OCI-LY3 (cell line): Measurements from ENCODE around the gene PUM1.

ENCODE experiments used
- H2AFZ ChIP-seq: fragments of 200-600, 300-600 bp; shearing (Covaris generic); 2 replicates; pipeline ENCODE4 v1.6.0; 2014; ENCODE audit warnings: antibody characterized with exemption, low read depth, low read length
- H3K27ac ChIP-seq: fragments of 200-600, 300-600 bp; sonication (generic); 2 replicates; pipeline ENCODE4 v1.5.1; 2014; ENCODE audit warnings: mild to moderate bottlenecking, low read length, moderate library complexity, mixed read lengths
- H3K27me3 ChIP-seq: fragments of 200-600, 300-600 bp; sonication (generic); 2 replicates; pipeline ENCODE4 v1.6.1; 2014; ENCODE audit warnings: low read depth, low read length, mixed read lengths
- H3K36me3 ChIP-seq: fragments of 200-600, 300-600 bp; sonication (generic); replicated peaks from 2 replicates; pipeline ENCODE3; 2014; ENCODE audit warnings: low read depth, low read length, mixed read lengths
- H3K4me1 ChIP-seq: fragments of 300-600, 200-600 bp; sonication (generic); 2 replicates; pipeline ENCODE4 v1.6.1; 2014; ENCODE audit warnings: low read length, mixed read lengths
- H3K4me2 ChIP-seq: fragments of 200-600, 300-600 bp; sonication (generic); 2 replicates; pipeline ENCODE4 v1.6.1; 2014; ENCODE audit warnings: low read length, mixed read lengths
- H3K4me3 ChIP-seq: fragments of 300-600, 200-600 bp; sonication (generic); 2 replicates; pipeline ENCODE4 v1.5.1; 2014; ENCODE audit warnings: antibody characterized with exemption, mild to moderate bottlenecking, low read length, moderate library complexity
- H3K79me2 ChIP-seq: fragments of 300-600, 200-600 bp; shearing (Covaris generic); 2 replicates; pipeline ENCODE4 v1.6.1; 2014; ENCODE audit warnings: mild to moderate bottlenecking, low read length, mixed read lengths
- H3K9ac ChIP-seq: fragments of 300-600, 200-600 bp; shearing (Covaris generic); 2 replicates; pipeline ENCODE4 v1.6.0; 2014; ENCODE audit warnings: mild to moderate bottlenecking, low read length, moderate library complexity
- H3K9me3 ChIP-seq: fragments of 200-600, 300-600 bp; shearing (Covaris generic); 2 replicates; pipeline ENCODE4 v1.6.1; 2014; ENCODE audit warnings: low read length, mixed read lengths; ENCODE audit not compliant: insufficient read depth
- H4K20me1 ChIP-seq: fragments of 200-600, 300-600 bp; sonication (generic); 2 replicates; pipeline ENCODE4 v1.6.1; 2016; ENCODE audit warnings: low read length, mixed read lengths; ENCODE audit not compliant: insufficient read depth
- EZH2phosphoT487 ChIP-seq: fragments of 200-600 bp; shearing (Covaris generic); IDR thresholded peaks from 2 replicates; pipeline ENCODE4 v1.6.1; 2018; ENCODE audit warnings: antibody characterized with exemption, mixed run types, low read depth
- TF ChIP-seq, protein P1 (sequence below): fragments of 200-600, 300-600 bp; sonication (generic); IDR thresholded peaks from 2 replicates; pipeline ENCODE4 v1.5.1; 2014; ENCODE audit warnings: antibody characterized with exemption, low read length, low read depth

The PUM1 gene

GRCh38 chr1:30899577-30900389 is 165.7 kb downstream of the PUM1 start:
- Histone ChIP-seq H3K9me3 (no peaks in the 10 kb centered on the region), H3K9ac (no peak overlapping the region), H3K27me3 (peaks cover 4% of the 10 kb centered on the region; the same call in 1 of the 2 replicates), H3K27ac (no peak overlapping the region), H3K4me1 (no peaks in the 10 kb centered on the region), H4K20me1 (no peaks in the 10 kb centered on the region), H3K36me3 (no peaks in the 10 kb centered on the region), H3K79me2 (no peaks in the 10 kb centered on the region), H2AFZ (no peak overlapping the region), H3K4me3 (no peak overlapping the region), H3K4me2 (no peak overlapping the region)
- TF ChIP-seq, protein P1, sequence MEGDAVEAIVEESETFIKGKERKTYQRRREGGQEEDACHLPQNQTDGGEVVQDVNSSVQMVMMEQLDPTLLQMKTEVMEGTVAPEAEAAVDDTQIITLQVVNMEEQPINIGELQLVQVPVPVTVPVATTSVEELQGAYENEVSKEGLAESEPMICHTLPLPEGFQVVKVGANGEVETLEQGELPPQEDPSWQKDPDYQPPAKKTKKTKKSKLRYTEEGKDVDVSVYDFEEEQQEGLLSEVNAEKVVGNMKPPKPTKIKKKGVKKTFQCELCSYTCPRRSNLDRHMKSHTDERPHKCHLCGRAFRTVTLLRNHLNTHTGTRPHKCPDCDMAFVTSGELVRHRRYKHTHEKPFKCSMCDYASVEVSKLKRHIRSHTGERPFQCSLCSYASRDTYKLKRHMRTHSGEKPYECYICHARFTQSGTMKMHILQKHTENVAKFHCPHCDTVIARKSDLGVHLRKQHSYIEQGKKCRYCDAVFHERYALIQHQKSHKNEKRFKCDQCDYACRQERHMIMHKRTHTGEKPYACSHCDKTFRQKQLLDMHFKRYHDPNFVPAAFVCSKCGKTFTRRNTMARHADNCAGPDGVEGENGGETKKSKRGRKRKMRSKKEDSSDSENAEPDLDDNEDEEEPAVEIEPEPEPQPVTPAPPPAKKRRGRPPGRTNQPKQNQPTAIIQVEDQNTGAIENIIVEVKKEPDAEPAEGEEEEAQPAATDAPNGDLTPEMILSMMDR: no peak
- no peak for TF ChIP-seq EZH2phosphoT487

GRCh38 chr1:30898031-30898815 is 167.3 kb downstream of the PUM1 start:
- Histone ChIP-seq H3K4me1 (no peaks in the 10 kb centered on the region), H2AFZ (no peak overlapping the region), H3K9ac (no peak overlapping the region), H3K4me2 (no peak overlapping the region), H3K9me3 (no peaks in the 10 kb centered on the region), H4K20me1 (no peaks in the 10 kb centered on the region), H3K27ac (no peak overlapping the region), H3K79me2 (no peaks in the 10 kb centered on the region), H3K36me3 (no peaks in the 10 kb centered on the region), H3K4me3 (no peak overlapping the region), H3K27me3 (no peaks in the 10 kb centered on the region)
- TF ChIP-seq, protein P1: no peak
- TF ChIP-seq EZH2phosphoT487: no peak

DNA sequence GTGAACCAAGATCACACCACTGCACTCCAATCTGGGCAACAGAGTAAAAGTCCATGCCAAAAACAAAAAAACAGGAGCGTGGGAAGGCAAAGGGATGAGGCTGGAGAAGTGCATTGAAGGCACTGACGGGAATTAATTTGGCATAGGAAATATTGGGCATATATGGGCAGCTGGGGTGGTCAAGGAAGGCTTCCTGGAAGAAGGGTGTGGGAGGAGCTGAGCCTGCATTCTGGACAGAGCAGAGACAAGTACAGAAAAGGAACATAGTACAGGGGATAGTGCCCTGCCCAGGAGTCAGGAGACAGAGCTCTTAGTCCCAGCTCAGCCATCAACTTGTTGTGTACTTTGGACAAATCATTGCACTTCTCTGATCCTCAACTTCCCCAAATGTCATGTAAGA is 168.6 kb downstream of the PUM1 start:
- H4K20me1 ChIP-seq: no peaks in the 10 kb centered on the region
- no peaks in the 10 kb centered on the region for H3K36me3 ChIP-seq
- no peak for TF ChIP-seq EZH2phosphoT487
- TF ChIP-seq, protein P1: no peak

More for the DNA sequence above, 168.6 kb downstream of the PUM1 start:
- Histone ChIP-seq H3K9ac (no peak overlapping the region), H3K4me1 (peaks cover 2% of the 10 kb centered on the region), H3K27me3 (no peaks in the 10 kb centered on the region), H3K9me3 (no peaks in the 10 kb centered on the region), H2AFZ (no peak overlapping the region), H3K4me2 (no peak overlapping the region), H3K27ac (no peak overlapping the region), H3K79me2 (no peaks in the 10 kb centered on the region), H3K4me3 (no peak overlapping the region)
